Measurements from ENCODE around the gene MYO1C.
"Not testable (repeated sequence)": the region's sequence is repeated elsewhere in the genome, so short reads cannot be mapped to it uniquely, and the experiment has no call there.

DNA sequence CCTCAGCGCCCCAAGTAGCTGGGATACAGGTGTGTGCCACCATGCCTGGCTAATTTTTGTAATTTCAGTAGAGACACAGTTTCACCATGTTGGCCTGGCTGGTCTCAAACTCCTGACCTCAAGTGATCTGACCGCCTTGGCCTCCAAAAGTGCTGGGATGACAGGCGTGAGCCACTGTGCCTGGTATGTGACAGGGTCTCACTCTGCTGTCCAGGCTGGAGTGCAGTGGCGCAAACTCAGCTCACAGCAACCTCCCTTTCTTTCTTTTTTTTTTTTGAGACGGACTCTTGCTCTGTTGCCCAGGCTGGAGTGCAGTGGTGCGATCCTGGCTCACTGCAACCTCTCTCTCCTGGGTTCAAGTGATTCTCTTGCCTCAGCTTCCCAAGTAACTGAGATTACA, 49.8 kb downstream of the MYO1C start:
- TF ChIP-seq, protein P1, sequence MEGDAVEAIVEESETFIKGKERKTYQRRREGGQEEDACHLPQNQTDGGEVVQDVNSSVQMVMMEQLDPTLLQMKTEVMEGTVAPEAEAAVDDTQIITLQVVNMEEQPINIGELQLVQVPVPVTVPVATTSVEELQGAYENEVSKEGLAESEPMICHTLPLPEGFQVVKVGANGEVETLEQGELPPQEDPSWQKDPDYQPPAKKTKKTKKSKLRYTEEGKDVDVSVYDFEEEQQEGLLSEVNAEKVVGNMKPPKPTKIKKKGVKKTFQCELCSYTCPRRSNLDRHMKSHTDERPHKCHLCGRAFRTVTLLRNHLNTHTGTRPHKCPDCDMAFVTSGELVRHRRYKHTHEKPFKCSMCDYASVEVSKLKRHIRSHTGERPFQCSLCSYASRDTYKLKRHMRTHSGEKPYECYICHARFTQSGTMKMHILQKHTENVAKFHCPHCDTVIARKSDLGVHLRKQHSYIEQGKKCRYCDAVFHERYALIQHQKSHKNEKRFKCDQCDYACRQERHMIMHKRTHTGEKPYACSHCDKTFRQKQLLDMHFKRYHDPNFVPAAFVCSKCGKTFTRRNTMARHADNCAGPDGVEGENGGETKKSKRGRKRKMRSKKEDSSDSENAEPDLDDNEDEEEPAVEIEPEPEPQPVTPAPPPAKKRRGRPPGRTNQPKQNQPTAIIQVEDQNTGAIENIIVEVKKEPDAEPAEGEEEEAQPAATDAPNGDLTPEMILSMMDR (IDR thresholded peaks at IDR 0.05), result not testable (repeated sequence)
- not testable (repeated sequence) for TF ChIP-seq POLR2A (IDR thresholded peaks at IDR 0.05)
